SK-N-SH treated with all-trans-retinoic acid at 6 μM for 48 hours (cell line): ENCODE measurements around the gene JAML.

Experiments
- ATAC-seq: fragments of 200-7000 bp; cut with Tn5 transposase; 3 replicates; pipeline ENCODE4 v1.9.1; 2020; ENCODE audit warnings: mild to moderate bottlenecking, moderate library complexity
- ARNTL ChIP-seq: fragments of 450-650 bp; formaldehyde crosslinking; IDR thresholded peaks from 2 replicates; pipeline ENCODE4 v1.5.0; 2020; ENCODE audit warnings: low read depth, mild to moderate bottlenecking, moderate library complexity, borderline replicate concordance
- BACH2 ChIP-seq: fragments of 250-450 bp; sonication (Bioruptor Pico); IDR thresholded peaks from 2 replicates; pipeline ENCODE4 v1.9.0; 2021; ENCODE audit warnings: mild to moderate bottlenecking, borderline replicate concordance
- ESRRG ChIP-seq: fragments of 250-450 bp; sonication (Bioruptor Pico); IDR thresholded peaks from 2 replicates; pipeline ENCODE4 v1.6.1; 2021; ENCODE audit warnings: mild to moderate bottlenecking
- GLIS3 ChIP-seq: fragments of 250-450 bp; sonication (Bioruptor Pico); IDR thresholded peaks from 2 replicates; pipeline ENCODE4 v1.5.0; 2020; ENCODE audit warnings: mild to moderate bottlenecking, moderate library complexity
- OSR1 ChIP-seq: fragments of 250-450 bp; sonication (Bioruptor Pico); IDR thresholded peaks from 2 replicates; pipeline ENCODE4 v1.8.0; 2022; ENCODE audit warnings: moderate library complexity, mild to moderate bottlenecking, inconsistent platforms
- PPARA ChIP-seq: fragments of 250-450 bp; sonication (Bioruptor Pico); IDR thresholded peaks from 2 replicates; pipeline ENCODE4 v1.5.0; 2020; ENCODE audit warnings: mild to moderate bottlenecking, borderline replicate concordance
- RARB ChIP-seq: fragments of 250-450 bp; sonication (Bioruptor Pico); IDR thresholded peaks from 2 replicates; pipeline ENCODE4 v1.8.0; 2021; ENCODE audit warnings: mild to moderate bottlenecking, moderate library complexity
- SNAI2 ChIP-seq: fragments of 250-450 bp; sonication (Bioruptor Pico); IDR thresholded peaks from 2 replicates; pipeline ENCODE4 v1.5.0; 2020; ENCODE audit warnings: mild to moderate bottlenecking, moderate library complexity
- TCF4 ChIP-seq: fragments of 250-450 bp; sonication (Bioruptor Pico); IDR thresholded peaks from 2 replicates; pipeline ENCODE4 v1.8.0; 2021; ENCODE audit warnings: mild to moderate bottlenecking, moderate library complexity, borderline replicate concordance
- TOX ChIP-seq: fragments of 250-450 bp; sonication (Bioruptor Pico); IDR thresholded peaks from 2 replicates; pipeline ENCODE4 v1.8.0; 2021; ENCODE audit warnings: mild to moderate bottlenecking, moderate library complexity, borderline replicate concordance
- ZC3H10 ChIP-seq: fragments of 250-450 bp; sonication (Bioruptor Pico); IDR thresholded peaks from 2 replicates; pipeline ENCODE4 v1.5.1; 2021; ENCODE audit warnings: mild to moderate bottlenecking, moderate library complexity
- ZFP3 ChIP-seq: fragments of 250-450 bp; sonication (Bioruptor Pico); IDR thresholded peaks from 2 replicates; pipeline ENCODE4 v1.5.0; 2020; ENCODE audit warnings: mild to moderate bottlenecking, moderate library complexity
- ZFP30 ChIP-seq: fragments of 450-650 bp; formaldehyde crosslinking; IDR thresholded peaks from 2 replicates; pipeline ENCODE4 v1.5.0; 2022; ENCODE audit warnings: mild to moderate bottlenecking, moderate library complexity
- ZNF565 ChIP-seq: fragments of 450-650 bp; formaldehyde crosslinking; conservative IDR thresholded peaks from 2 replicates; pipeline ENCODE4 v1.5.0; 2020; ENCODE audit warnings: low read depth, mild to moderate bottlenecking, moderate library complexity
- ZNF8 ChIP-seq: fragments of 450-650 bp; formaldehyde crosslinking; IDR thresholded peaks from 2 replicates; pipeline ENCODE4 v1.5.0; 2020; ENCODE audit warnings: mild to moderate bottlenecking, moderate library complexity
- TF ChIP-seq, protein P1 (sequence below): fragments of 250-450 bp; sonication (Bioruptor Pico); IDR thresholded peaks from 2 replicates; pipeline ENCODE4 v1.8.0; 2021; ENCODE audit warnings: low read depth, mild to moderate bottlenecking, moderate library complexity, borderline replicate concordance
- TF ChIP-seq, protein P2 (sequence below): fragments of 250-450 bp; sonication (Bioruptor Pico); IDR thresholded peaks from 2 replicates; pipeline ENCODE4 v1.5.1; 2021; ENCODE audit warnings: mild to moderate bottlenecking, moderate library complexity
- TF ChIP-seq, protein P3 (sequence below): fragments of 250-450 bp; sonication (Bioruptor Pico); IDR thresholded peaks from 2 replicates; pipeline ENCODE4 v1.8.0; 2020; ENCODE audit warnings: mild to moderate bottlenecking, moderate library complexity, borderline replicate concordance
- TF ChIP-seq, protein P4 (sequence below): fragments of 250-450 bp; sonication (Bioruptor Pico); IDR thresholded peaks from 2 replicates; pipeline ENCODE4 v1.5.1; 2020; ENCODE audit warnings: low read depth, mild to moderate bottlenecking, moderate library complexity
- TF ChIP-seq, protein P5 (sequence below): fragments of 250-450 bp; sonication (Bioruptor Pico); IDR thresholded peaks from 2 replicates; pipeline ENCODE4 v1.5.0; 2020; ENCODE audit warnings: mild to moderate bottlenecking, moderate library complexity

Gene JAML

DNA sequence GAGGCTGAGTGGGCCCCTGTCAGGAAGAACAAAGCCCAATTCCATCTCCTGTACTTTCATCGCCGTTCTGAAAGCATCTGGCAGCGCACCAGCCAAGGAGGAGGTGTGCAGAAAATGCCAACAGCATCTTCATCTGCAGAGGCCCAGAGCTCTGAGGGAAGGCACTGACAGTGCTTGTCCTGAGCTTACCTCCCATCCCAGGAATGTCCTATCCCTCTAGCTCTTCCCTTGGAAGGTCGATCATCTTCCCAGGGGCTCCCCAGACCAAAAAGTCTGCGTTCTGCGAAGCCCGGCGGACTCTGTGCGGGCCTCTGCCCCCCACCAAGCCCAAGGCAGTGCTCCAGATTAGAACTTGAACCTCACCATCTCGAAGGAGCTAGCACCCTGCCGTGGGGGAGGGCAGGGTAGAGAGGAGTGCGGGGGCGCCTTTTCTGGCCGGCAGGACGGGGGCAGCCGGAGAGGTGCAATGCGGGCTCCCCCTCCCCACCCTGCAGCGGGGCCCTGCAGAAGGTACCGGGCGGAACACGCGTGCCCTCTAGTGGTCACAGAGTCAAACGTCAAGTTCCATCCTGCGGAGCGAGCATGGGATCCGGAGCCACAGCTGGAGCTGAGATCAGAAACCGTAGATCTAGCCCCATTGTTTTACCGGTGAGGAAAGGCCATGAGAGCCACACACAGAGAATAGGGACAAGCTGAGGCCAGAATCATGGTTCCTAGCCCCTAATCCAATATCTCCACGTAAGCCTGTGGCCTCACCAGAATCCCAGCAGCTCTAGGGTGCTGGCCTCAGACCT, 53.3 kb downstream of the JAML start:
- peak; percentile 91 for ATAC-seq
- TF ChIP-seq ZC3H10 (CRISPR knock-in tag), result no peak
- TF ChIP-seq, protein P1, sequence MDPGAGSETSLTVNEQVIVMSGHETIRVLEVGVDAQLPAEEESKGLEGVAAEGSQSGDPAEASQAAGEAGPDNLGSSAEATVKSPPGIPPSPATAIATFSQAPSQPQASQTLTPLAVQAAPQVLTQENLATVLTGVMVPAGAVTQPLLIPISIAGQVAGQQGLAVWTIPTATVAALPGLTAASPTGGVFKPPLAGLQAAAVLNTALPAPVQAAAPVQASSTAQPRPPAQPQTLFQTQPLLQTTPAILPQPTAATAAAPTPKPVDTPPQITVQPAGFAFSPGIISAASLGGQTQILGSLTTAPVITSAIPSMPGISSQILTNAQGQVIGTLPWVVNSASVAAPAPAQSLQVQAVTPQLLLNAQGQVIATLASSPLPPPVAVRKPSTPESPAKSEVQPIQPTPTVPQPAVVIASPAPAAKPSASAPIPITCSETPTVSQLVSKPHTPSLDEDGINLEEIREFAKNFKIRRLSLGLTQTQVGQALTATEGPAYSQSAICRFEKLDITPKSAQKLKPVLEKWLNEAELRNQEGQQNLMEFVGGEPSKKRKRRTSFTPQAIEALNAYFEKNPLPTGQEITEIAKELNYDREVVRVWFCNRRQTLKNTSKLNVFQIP, result no peak
- TF ChIP-seq ARNTL (CRISPR knock-in tag), result no peak
- TF ChIP-seq, protein P2, sequence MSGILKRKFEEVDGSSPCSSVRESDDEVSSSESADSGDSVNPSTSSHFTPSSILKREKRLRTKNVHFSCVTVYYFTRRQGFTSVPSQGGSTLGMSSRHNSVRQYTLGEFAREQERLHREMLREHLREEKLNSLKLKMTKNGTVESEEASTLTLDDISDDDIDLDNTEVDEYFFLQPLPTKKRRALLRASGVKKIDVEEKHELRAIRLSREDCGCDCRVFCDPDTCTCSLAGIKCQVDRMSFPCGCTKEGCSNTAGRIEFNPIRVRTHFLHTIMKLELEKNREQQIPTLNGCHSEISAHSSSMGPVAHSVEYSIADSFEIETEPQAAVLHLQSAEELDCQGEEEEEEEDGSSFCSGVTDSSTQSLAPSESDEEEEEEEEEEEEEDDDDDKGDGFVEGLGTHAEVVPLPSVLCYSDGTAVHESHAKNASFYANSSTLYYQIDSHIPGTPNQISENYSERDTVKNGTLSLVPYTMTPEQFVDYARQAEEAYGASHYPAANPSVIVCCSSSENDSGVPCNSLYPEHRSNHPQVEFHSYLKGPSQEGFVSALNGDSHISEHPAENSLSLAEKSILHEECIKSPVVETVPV (CRISPR knock-in tag), result no peak
- no peak for TF ChIP-seq BACH2 (CRISPR knock-in tag)
- TF ChIP-seq, protein P3, sequence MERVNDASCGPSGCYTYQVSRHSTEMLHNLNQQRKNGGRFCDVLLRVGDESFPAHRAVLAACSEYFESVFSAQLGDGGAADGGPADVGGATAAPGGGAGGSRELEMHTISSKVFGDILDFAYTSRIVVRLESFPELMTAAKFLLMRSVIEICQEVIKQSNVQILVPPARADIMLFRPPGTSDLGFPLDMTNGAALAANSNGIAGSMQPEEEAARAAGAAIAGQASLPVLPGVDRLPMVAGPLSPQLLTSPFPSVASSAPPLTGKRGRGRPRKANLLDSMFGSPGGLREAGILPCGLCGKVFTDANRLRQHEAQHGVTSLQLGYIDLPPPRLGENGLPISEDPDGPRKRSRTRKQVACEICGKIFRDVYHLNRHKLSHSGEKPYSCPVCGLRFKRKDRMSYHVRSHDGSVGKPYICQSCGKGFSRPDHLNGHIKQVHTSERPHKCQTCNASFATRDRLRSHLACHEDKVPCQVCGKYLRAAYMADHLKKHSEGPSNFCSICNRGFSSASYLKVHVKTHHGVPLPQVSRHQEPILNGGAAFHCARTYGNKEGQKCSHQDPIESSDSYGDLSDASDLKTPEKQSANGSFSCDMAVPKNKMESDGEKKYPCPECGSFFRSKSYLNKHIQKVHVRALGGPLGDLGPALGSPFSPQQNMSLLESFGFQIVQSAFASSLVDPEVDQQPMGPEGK (CRISPR knock-in tag), result no peak
- TF ChIP-seq ZNF565, result no peak
- no peak for TF ChIP-seq PPARA (CRISPR knock-in tag)
- no peak for TF ChIP-seq TCF4 (CRISPR knock-in tag)
- TF ChIP-seq, protein P4, sequence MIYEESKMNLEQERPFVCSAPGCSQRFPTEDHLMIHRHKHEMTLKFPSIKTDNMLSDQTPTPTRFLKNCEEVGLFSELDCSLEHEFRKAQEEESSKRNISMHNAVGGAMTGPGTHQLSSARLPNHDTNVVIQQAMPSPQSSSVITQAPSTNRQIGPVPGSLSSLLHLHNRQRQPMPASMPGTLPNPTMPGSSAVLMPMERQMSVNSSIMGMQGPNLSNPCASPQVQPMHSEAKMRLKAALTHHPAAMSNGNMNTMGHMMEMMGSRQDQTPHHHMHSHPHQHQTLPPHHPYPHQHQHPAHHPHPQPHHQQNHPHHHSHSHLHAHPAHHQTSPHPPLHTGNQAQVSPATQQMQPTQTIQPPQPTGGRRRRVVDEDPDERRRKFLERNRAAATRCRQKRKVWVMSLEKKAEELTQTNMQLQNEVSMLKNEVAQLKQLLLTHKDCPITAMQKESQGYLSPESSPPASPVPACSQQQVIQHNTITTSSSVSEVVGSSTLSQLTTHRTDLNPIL (CRISPR knock-in tag), result no peak
- TF ChIP-seq ZFP30 (CRISPR knock-in tag), result no peak
- TF ChIP-seq, protein P5, sequence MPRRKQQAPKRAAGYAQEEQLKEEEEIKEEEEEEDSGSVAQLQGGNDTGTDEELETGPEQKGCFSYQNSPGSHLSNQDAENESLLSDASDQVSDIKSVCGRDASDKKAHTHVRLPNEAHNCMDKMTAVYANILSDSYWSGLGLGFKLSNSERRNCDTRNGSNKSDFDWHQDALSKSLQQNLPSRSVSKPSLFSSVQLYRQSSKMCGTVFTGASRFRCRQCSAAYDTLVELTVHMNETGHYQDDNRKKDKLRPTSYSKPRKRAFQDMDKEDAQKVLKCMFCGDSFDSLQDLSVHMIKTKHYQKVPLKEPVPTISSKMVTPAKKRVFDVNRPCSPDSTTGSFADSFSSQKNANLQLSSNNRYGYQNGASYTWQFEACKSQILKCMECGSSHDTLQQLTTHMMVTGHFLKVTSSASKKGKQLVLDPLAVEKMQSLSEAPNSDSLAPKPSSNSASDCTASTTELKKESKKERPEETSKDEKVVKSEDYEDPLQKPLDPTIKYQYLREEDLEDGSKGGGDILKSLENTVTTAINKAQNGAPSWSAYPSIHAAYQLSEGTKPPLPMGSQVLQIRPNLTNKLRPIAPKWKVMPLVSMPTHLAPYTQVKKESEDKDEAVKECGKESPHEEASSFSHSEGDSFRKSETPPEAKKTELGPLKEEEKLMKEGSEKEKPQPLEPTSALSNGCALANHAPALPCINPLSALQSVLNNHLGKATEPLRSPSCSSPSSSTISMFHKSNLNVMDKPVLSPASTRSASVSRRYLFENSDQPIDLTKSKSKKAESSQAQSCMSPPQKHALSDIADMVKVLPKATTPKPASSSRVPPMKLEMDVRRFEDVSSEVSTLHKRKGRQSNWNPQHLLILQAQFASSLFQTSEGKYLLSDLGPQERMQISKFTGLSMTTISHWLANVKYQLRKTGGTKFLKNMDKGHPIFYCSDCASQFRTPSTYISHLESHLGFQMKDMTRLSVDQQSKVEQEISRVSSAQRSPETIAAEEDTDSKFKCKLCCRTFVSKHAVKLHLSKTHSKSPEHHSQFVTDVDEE, result no peak
- TF ChIP-seq OSR1, result no peak

DNA sequence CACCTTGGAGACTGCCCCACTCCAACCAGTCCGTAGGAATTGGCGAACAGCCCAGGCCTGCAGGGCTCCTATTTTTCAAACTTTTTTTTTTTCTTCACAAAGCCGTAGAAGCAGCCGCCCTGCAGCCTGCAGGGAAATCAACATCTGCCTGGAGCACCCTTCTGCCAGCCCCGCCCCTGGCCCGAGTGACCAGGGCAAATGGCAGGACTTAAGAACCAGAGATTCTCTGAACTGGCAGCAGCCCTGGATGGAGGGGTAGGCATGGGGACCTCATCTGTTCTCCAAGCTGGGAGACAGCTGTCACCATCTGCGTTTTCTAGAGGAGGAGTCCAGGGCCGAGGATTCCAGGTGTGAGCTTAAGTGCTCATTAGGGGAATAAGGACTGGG, 53.9 kb downstream of the JAML start:
- ATAC-seq, result no peak
- TF ChIP-seq PPARA (CRISPR knock-in tag) (no peak), ARNTL (CRISPR knock-in tag) (no peak), OSR1 (no peak), RARB (CRISPR knock-in tag) (no peak), GLIS3 (CRISPR knock-in tag) (no peak), ZFP3 (no peak), ZC3H10 (CRISPR knock-in tag) (no peak), ZNF565 (no peak), BACH2 (CRISPR knock-in tag) (no peak), ZNF8 (CRISPR knock-in tag) (no peak), TCF4 (CRISPR knock-in tag) (no peak), SNAI2 (CRISPR knock-in tag) (no peak), ESRRG (no peak), TOX (CRISPR knock-in tag) (no peak), ZFP30 (CRISPR knock-in tag) (no peak)
- TF ChIP-seq, protein P4 (CRISPR knock-in tag), result no peak
- TF ChIP-seq, protein P3 (CRISPR knock-in tag), result no peak
- TF ChIP-seq, protein P5, result no peak
